Nephron (organoid): ENCODE results near the gene DUSP2.
"Not testable (repeated sequence)": the region's sequence is repeated elsewhere in the genome, so short reads cannot be mapped to it uniquely, and the experiment has no call there.

Source experiments
- H3K27ac Mint-ChIP-seq, 3 experiments: 2 replicates each; pipeline ENCODE4 v1.8.0; 2020; ENCODE audit warnings: mixed read lengths in 3 of 3, mild to moderate bottlenecking in 2 of 3, moderate library complexity in 1 of 3
- H3K27me3 Mint-ChIP-seq: 2 replicates; pipeline ENCODE4 v1.8.0; 2021; ENCODE audit warnings: low read depth, mild to moderate bottlenecking, moderate library complexity, mixed read lengths
- H3K36me3 Mint-ChIP-seq: 2 replicates; pipeline ENCODE4 v1.8.0; 2020; ENCODE audit warnings: low read depth, mixed read lengths
- H3K4me1 Mint-ChIP-seq: 2 replicates; pipeline ENCODE4 v1.8.0; 2020; ENCODE audit warnings: mixed read lengths
- H3K4me3 Mint-ChIP-seq, 3 experiments: 2 replicates each; pipeline ENCODE4 v1.8.0; 2020; ENCODE audit warnings: mild to moderate bottlenecking in 3 of 3, mixed read lengths in 3 of 3, moderate library complexity in 2 of 3
- H3K9me3 Mint-ChIP-seq: 2 replicates; pipeline ENCODE4 v1.8.0; 2020; ENCODE audit warnings: mixed read lengths
- TF ChIP-seq, protein P1 (sequence below), 3 experiments: fragments of 200-600 bp; sonication (generic); IDR thresholded peaks; one replicate each; pipeline ENCODE4 v1.5.0; 2021; ENCODE audit warnings: antibody characterized with exemption in 3 of 3; ENCODE audit not compliant: unreplicated experiment in 3 of 3

The DUSP2 gene

DNA sequence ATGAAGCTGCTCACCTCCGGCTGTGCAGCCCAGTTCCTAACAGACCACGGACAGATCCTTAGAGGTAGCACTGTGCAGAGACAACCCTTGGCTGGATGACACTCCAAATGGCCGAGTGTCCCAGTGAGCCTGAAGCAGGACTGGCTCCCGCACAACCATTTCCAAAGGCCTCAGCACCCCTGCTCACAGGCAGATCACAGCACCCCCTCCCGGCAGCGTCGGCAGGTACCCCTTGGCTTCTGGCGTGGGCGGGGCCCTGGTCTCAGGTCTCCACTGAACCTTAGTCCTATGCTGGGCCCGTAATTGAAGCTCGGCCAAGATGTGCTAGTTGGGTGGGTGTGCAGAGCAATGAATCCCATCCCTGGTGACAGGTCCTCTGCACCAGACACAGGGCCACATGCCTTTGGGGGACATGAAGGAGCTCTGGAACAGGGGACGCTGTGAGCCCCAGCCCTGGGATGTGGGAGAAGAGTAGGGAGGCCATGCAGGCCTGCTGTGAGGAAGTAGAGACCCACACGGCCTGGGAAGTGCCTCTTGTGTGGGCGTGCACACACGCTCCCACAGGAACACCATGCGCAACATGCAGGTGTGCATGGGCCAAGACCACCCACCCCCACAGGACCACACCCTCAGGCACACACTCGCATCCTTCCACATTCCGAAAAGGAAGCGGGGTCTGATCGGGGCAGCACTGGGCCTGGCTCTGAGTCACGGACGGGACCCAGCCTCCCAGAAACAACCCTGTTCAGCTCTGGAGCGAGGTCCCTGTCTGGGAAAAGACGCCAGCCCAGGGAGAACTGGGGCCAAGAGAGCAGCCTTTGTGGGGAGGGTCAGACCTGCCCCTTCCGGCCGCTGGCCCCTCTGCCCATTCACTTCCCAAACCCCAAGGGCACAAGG, 2.8 kb downstream of the DUSP2 start:
- H3K27me3 Mint-ChIP-seq = peaks cover 11% of the 10 kb centered on the region
- H3K4me3 Mint-ChIP-seq = peak overlapping the region; percentile 13 to 80 (median 51)
- TF ChIP-seq, protein P1, sequence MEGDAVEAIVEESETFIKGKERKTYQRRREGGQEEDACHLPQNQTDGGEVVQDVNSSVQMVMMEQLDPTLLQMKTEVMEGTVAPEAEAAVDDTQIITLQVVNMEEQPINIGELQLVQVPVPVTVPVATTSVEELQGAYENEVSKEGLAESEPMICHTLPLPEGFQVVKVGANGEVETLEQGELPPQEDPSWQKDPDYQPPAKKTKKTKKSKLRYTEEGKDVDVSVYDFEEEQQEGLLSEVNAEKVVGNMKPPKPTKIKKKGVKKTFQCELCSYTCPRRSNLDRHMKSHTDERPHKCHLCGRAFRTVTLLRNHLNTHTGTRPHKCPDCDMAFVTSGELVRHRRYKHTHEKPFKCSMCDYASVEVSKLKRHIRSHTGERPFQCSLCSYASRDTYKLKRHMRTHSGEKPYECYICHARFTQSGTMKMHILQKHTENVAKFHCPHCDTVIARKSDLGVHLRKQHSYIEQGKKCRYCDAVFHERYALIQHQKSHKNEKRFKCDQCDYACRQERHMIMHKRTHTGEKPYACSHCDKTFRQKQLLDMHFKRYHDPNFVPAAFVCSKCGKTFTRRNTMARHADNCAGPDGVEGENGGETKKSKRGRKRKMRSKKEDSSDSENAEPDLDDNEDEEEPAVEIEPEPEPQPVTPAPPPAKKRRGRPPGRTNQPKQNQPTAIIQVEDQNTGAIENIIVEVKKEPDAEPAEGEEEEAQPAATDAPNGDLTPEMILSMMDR (IDR thresholded peaks at IDR 0.05; ENCODE audit: unreplicated experiment in 3 of 3) = no peak
- peak overlapping the region in 1 of 3 experiments; percentile 67 for H3K27ac Mint-ChIP-seq
- H3K36me3 Mint-ChIP-seq = no peaks in the 10 kb centered on the region
- H3K4me1 Mint-ChIP-seq = peaks cover 21% of the 10 kb centered on the region
- H3K9me3 Mint-ChIP-seq = no peaks in the 10 kb centered on the region

DNA sequence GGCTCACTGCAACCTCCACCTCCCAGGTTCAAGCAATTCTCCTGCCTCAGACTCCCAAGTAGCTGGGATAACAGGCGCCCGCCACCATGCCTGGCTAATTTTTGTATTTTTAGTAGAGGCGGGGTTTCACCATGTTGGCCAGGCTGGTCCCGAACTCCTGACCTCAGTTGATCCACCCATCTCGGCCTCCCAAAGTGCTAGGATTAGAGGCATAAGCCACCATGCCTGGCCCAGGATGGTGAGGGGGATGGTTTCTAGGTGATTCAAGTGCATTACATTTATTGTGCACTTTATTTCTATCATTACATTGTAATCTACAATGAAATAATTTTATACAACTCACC, 3.6 kb downstream of the DUSP2 start:
- Mint-ChIP-seq H3K27me3 (peaks cover 11% of the 10 kb centered on the region), H3K4me1 (peaks cover 13% of the 10 kb centered on the region), H3K27ac (peak overlapping the region in 1 of 3 experiments; percentile 67), H3K4me3 (peak overlapping the region in 2 of 3 experiments; percentile 51 to 69)
- H3K36me3 Mint-ChIP-seq, H3K9me3 Mint-ChIP-seq: not testable (repeated sequence)

DNA sequence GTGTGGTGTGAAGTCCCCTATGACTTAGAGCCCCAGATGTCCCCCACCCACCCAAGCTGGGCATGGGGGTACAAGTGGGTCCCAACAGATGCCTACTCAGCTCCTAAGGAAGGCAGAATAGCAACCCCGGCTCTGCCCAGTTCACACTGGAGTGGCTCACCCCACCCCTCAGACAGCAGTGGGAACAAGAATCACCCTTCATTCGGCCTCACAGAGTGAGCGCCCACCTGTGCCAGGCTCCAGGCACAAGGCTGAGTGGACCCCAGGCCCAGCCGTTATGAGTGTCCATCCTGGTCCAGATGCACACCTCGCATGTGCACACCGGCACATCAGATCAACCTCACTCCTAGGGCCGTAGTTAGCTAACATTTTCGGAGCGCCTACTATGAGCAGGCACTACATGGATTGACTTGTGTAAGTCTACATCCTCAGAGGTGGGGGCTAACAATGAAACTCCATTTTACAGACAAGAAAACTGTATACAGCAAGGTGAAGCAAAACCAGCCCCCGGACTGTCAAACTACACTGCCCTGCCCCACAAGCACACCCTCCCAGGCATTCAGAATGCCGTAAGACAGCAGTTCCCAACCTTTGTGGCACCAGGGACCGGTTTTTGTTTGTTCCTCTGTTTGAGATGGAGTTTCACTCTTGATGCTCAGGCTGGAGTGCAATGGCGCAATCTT, 4.2 kb downstream of the DUSP2 start:
- Mint-ChIP-seq H3K36me3 (no peaks in the 10 kb centered on the region), H3K4me3 (no peak overlapping the region)
- TF ChIP-seq, protein P1 (IDR thresholded peaks at IDR 0.05; ENCODE audit: unreplicated experiment in 3 of 3) = no peak

DNA sequence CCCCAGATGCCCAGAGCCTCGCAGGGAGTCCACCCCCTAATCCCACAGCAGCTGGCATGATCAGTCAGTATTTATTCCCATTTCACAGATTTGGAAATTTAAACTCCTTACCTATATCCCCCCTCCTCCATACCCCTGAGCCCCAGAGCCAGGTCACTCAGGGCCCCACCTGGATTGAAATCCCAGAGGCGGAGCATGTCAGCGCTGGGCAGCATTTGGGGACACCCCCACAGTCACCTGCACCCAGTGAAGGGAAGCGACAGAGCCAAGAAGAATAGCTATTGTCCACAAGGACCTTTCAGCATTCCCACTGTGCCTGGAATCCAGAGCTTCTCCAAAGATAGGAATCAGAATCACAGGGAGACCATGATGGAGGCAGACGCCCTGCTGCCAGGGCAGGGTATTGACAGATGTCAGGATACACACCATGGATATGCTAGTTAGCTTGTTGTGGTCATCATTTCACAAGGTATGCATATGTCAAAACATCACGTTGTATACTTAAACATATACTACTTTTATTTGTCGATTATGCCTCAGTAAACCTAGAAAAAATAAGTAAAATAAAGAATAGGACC, 6.0 kb downstream of the DUSP2 start:
- TF ChIP-seq, protein P1 (IDR thresholded peaks at IDR 0.05; ENCODE audit: unreplicated experiment in 3 of 3) = no peak
- Mint-ChIP-seq H3K4me1 (peaks cover 9% of the 10 kb centered on the region), H3K9me3 (no peaks in the 10 kb centered on the region), H3K36me3 (no peaks in the 10 kb centered on the region), H3K27ac (no peak overlapping the region), H3K27me3 (peaks cover 24% of the 10 kb centered on the region), H3K4me3 (no peak overlapping the region)

More for the DNA sequence above, 4.2 kb downstream of the DUSP2 start:
- Mint-ChIP-seq H3K27me3 (peaks cover 14% of the 10 kb centered on the region), H3K9me3 (no peaks in the 10 kb centered on the region), H3K4me1 (peaks cover 12% of the 10 kb centered on the region), H3K27ac (no peak overlapping the region)

DNA sequence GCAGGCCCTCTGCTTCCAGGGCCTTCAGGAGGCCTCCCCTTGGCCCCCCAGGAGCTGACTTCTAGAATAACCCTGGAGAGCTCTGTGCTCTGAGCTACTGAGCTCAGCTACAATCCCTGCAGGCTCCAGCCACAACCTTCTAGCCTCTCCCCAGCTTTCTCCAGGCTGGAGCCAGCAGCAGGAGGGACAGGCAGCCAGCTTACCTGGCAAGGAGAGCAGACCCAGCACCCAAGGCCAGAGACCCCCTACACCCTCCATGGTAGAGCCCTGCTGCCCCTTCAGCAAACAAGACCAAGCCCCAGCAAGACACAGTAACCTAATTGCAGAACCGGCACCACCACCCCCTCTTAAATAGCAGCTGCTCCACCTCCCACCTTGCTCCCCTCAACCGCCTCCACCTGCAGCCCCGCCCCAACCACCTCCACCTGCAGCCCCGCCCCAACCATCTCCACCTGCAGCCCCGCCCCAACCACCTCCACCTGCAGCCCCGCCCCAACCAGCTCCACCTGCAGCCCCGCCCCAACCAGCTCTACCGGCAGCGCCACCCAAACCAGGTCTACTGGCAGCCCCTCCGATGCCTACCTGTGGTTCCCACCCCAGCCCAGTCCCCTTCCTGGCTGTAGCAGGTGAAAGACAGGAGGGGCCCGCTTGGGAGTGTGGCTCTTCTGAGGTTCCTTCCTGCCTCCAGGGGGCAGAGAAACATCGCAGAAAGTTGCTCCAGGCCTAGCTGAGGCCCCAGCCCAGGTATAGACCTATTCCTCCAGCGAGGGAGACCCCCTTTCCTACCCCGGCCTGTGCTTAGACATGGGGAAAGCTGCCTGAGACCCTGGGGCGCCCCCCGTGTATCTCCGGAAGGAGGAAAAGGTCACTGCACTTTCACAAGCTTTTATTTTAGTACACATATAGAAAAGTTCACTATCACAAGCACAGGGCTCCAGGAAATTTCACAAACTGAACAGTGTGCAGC, 6.8 kb downstream of the DUSP2 start, which contains the start of gene ASTL:
TSS of gene ASTL (minus strand) at position 324 of the 967 bp plus-strand sequence. CDS start at position 258, 66 bp downstream.
- peaks cover 28% of the 10 kb centered on the region for H3K27me3 Mint-ChIP-seq
- H3K36me3 Mint-ChIP-seq = no peaks in the 10 kb centered on the region
- H3K4me3 Mint-ChIP-seq = no peak within 1 kb of the TSS
- TF ChIP-seq, protein P1 (IDR thresholded peaks at IDR 0.05; ENCODE audit: unreplicated experiment in 3 of 3) = peak; percentile 58 to 64 (median 61)
- H3K27ac Mint-ChIP-seq = no peak within 1 kb of the TSS
- peaks cover 4% of the 10 kb centered on the region for H3K4me1 Mint-ChIP-seq
- H3K9me3 Mint-ChIP-seq = no peaks in the 10 kb centered on the region
